ENCODE results near the gene ANKRD11. TPM values are rescaled to one million over a fixed set of nuclear protein-coding genes. Genes with fewer than 3 reads are reported as not detected.
A peak's percentile ranks its signal among the peaks of the same experiment; 100 is the strongest.
"Not testable (repeated sequence)": the region's sequence is repeated elsewhere in the genome, so short reads cannot be mapped to it uniquely, and the experiment has no call there.

The ANKRD11 gene
- total RNA-seq, 1 donor from 2014 or later: 164 TPM

DNA sequence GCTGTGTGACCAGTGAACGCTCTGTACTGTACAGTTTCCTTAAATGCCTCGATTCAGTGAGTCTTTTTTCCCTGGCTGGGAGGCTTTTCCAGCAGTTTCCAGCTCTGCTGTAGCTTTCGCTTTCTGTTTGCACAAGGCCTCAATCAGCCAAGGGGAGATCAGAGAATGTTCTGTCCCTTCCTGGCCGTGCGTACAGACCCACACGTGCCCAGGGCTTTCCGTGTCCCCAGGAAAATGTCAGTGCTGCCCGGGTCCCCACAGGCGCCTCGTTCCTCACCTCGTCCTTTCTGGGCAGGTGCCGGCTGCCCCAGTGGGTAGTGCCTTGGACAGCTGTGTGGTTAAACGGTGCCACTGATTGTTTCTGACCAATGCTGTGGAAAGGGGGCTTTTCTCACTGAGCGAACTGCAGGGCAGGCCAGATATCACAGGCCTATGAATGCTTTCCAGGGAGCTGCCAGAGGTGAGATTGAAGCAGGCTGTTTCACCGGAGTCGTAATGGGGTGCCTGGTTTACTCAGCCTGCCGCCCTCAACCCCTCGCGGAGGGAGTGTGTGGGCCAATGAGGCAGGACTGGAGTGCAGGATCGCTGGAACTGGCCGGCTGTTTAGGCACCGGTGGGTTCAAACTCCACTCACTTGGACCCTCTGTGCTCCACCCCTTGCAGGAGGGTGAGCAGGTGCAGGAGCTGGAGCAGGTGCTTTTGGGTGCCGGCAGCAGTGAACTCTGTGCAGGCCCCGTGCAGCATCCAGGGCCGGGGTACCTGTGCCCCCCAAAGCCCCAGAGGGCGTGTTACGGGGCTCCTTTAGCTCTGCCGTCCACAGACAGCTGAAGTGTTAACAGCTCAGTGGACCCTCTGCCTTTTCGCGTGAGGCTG lies 228.4 kb downstream of the ANKRD11 start:
- Mint-ChIP-seq H3K36me3 (ENCODE audit: low read depth) (peaks cover 14% of the 10 kb centered on the region), H3K4me3 (no peak overlapping the region), H3K9me3 (peaks cover 4% of the 10 kb centered on the region), H3K27ac (ENCODE audit: unreplicated experiment) (no peak overlapping the region), H3K4me1 (peaks cover 3% of the 10 kb centered on the region), H3K27me3 (ENCODE audit: low read depth) (peaks cover 2% of the 10 kb centered on the region)
- TF ChIP-seq, protein P1, sequence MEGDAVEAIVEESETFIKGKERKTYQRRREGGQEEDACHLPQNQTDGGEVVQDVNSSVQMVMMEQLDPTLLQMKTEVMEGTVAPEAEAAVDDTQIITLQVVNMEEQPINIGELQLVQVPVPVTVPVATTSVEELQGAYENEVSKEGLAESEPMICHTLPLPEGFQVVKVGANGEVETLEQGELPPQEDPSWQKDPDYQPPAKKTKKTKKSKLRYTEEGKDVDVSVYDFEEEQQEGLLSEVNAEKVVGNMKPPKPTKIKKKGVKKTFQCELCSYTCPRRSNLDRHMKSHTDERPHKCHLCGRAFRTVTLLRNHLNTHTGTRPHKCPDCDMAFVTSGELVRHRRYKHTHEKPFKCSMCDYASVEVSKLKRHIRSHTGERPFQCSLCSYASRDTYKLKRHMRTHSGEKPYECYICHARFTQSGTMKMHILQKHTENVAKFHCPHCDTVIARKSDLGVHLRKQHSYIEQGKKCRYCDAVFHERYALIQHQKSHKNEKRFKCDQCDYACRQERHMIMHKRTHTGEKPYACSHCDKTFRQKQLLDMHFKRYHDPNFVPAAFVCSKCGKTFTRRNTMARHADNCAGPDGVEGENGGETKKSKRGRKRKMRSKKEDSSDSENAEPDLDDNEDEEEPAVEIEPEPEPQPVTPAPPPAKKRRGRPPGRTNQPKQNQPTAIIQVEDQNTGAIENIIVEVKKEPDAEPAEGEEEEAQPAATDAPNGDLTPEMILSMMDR (conservative IDR thresholded peaks at IDR 0.05): no peak
- no peak for DNase-seq (ENCODE audit: low read depth, low spot score)

DNA sequence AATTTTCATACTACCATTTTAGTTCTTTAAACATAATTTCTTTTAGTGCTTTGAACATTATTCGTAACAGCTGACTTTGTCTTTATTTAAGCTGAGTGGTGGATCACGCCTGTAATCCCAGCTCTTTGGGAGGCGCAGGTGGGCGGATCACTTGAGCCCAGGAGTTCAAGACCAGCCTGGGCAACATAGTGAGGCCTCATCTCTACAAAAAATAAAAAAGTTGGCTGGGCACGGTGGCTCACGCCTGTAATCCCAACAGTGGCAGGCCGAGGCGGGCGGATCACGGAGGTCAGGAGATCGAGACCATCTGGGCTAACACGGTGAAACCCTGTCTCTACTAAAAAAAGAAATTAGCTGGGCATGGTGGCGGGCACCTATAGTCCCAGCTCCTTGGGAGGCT lies 230.5 kb downstream of the ANKRD11 start:
- not testable (repeated sequence) for H3K4me1 Mint-ChIP-seq; H3K27ac Mint-ChIP-seq (ENCODE audit: unreplicated experiment); H3K4me3 Mint-ChIP-seq; DNase-seq (ENCODE audit: low read depth, low spot score); H3K9me3 Mint-ChIP-seq; H3K27me3 Mint-ChIP-seq (ENCODE audit: low read depth)
- peaks cover 14% of the 10 kb centered on the region for H3K36me3 Mint-ChIP-seq (ENCODE audit: low read depth)

DNA sequence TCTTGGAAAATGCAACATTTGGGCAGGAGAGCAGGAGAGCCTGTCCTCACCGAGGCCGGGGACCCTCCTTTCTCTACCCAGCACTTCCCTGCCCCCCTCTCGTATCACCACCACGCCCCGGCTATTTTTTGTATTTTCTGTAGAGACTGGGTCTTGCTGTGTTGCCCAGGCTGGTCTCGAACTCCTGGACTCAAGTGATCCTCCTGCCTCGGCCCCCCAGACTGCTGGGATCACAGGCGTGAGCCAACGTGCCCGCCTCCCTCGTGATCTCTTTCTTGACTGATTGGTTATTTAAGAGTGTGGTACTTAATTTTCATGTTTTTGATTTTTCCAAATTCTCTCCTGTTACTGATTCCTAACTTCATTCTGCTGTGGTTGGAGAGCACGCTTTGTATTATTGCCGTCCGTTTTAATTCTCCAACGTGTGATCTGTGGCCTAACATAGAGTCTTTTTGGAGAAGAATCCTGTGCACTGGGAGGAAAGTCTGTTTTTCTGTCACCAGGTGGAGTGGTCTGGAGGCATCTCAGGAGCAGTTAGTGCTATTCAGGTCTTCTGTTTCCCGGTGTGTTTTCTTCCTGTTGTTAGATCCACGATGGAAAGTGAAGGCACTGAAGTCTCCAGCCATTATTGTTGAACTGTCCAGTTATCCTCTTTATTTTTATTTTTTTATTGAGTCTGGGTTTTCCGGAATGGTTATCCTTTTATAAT lies 232.4 kb downstream of the ANKRD11 start:
- Mint-ChIP-seq H3K4me1 (peaks cover 3% of the 10 kb centered on the region), H3K27me3 (ENCODE audit: low read depth) (peaks cover 2% of the 10 kb centered on the region), H3K36me3 (ENCODE audit: low read depth) (peaks cover 9% of the 10 kb centered on the region), H3K4me3 (peak overlapping the region; percentile 27), H3K9me3 (peaks cover 5% of the 10 kb centered on the region), H3K27ac (ENCODE audit: unreplicated experiment) (peak overlapping the region; percentile 46)
- DNase-seq (ENCODE audit: low read depth, low spot score): no peak
- TF ChIP-seq, protein P1 (conservative IDR thresholded peaks at IDR 0.05): no peak

DNA sequence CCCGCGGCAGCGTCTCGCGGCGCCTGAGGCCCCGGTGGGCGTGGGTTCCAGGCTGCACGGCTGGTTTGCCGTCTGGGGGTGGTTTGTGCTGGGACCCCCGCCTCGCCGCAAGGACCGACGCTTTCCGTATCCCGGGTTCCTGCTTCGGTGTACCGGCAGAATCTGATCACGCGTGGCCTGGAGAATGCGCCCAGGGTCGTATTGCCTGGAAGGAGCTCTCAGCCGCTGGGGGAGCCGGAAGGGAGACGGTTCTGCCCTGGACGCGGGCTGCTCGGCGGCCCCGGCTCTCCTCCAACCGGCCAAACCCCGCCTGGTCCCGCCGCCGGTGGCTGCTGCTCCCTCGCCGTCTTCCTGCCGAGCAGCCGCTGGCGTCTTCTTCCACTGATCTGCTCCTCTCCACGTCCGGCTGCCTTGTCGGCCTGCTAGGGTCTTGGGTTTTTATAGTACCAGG lies 233.1 kb downstream of the ANKRD11 start:
- Mint-ChIP-seq H3K4me3 (peak overlapping the region; percentile 27), H3K4me1 (peaks cover 3% of the 10 kb centered on the region), H3K27ac (ENCODE audit: unreplicated experiment) (no peak overlapping the region), H3K36me3 (ENCODE audit: low read depth) (peaks cover 4% of the 10 kb centered on the region), H3K27me3 (ENCODE audit: low read depth) (peaks cover 2% of the 10 kb centered on the region), H3K9me3 (peaks cover 7% of the 10 kb centered on the region)
- TF ChIP-seq, protein P1 (conservative IDR thresholded peaks at IDR 0.05): no peak
- no peak for DNase-seq (ENCODE audit: low read depth, low spot score)

DNA sequence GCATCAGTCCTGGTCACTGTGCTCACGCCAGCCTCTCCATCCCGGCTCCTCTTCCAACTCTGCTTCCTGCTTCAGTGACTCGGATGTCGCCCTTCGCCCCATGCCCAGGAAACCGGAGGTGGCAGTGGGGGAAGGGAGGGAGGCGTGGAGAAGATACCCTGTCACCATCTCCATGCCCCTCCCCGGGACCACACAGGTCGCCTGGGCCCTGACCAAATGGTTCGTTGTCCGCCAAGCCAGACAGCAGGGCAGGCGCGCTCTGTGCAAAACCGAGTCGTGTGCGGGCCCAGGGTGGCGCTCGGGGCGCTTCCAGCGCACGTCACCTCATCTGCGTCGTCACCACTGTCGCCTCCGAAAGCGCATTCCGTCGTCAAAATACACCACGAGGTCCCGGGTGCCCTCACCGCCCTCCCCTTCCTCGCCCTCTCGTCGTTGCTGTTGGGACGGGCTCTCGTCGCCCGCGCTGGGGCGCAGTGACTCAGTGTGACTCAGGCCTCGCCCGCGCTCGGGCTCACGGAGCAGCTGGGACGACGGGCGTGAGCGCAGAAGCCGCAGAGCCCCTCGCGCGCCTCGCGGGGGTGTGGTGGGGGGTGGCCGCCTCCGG lies 233.6 kb downstream of the ANKRD11 start:
- Mint-ChIP-seq H3K4me1 (peaks cover 3% of the 10 kb centered on the region), H3K27ac (ENCODE audit: unreplicated experiment) (no peak overlapping the region), H3K9me3 (peaks cover 7% of the 10 kb centered on the region), H3K4me3 (no peak overlapping the region), H3K27me3 (ENCODE audit: low read depth) (peaks cover 2% of the 10 kb centered on the region), H3K36me3 (ENCODE audit: low read depth) (peaks cover 4% of the 10 kb centered on the region)
- DNase-seq (ENCODE audit: low read depth, low spot score): no peak
- TF ChIP-seq, protein P1 (conservative IDR thresholded peaks at IDR 0.05): no peak
